Measurements from ENCODE around the gene MRPL54.

MRPL54 gene

GRCh38 chr19:3785938-3786824 is 23.7 kb downstream of the MRPL54 start, which contains the start of gene MATK:
Gene MATK (minus strand): TSS chr19:3786381. CDS start chr19:3785135, 1,246 bp downstream.
- DNase-seq, result peak; percentile 60

- DNase-seq, result no peak
Measured at GRCh38 chr19:3788996-3789778, 26.7 kb downstream of the MRPL54 start.

- no peak for DNase-seq
Measured at GRCh38 chr19:3790209-3790734, 27.8 kb downstream of the MRPL54 start.

GRCh38 chr19:3790941-3791340 is 28.5 kb downstream of the MRPL54 start:
- DNase-seq, result no peak

GRCh38 chr19:3792114-3792513 is 29.6 kb downstream of the MRPL54 start:
- DNase-seq, result no peak

GRCh38 chr19:3793799-3794198 is 31.3 kb downstream of the MRPL54 start:
- DNase-seq, result no peak

- no peak for DNase-seq
Measured at GRCh38 chr19:3796358-3796757, 33.9 kb downstream of the MRPL54 start.

GRCh38 chr19:3798137-3798536 is 35.7 kb downstream of the MRPL54 start:
- no peak for DNase-seq

GRCh38 chr19:3800996-3801395 is 38.5 kb downstream of the MRPL54 start:
- no peak for DNase-seq

- peak; percentile 68 for DNase-seq
Measured at GRCh38 chr19:3801412-3802096, 39.1 kb downstream of the MRPL54 start.

- DNase-seq, result no peak
Measured at GRCh38 chr19:3803114-3803888, 40.8 kb downstream of the MRPL54 start.

GRCh38 chr19:3803986-3804385 is 41.5 kb downstream of the MRPL54 start:
- DNase-seq, result no peak

GRCh38 chr19:3804429-3804828 is 41.9 kb downstream of the MRPL54 start:
- no peak for DNase-seq

GRCh38 chr19:3805859-3806258 is 43.4 kb downstream of the MRPL54 start:
- DNase-seq, result no peak

GRCh38 chr19:3807131-3807480 is 44.6 kb downstream of the MRPL54 start:
- DNase-seq, result no peak

- no peak for DNase-seq
Measured at GRCh38 chr19:3807574-3808354, 45.3 kb downstream of the MRPL54 start.

- no peak for DNase-seq
Measured at GRCh38 chr19:3808420-3809143, 46.1 kb downstream of the MRPL54 start.

GRCh38 chr19:3809881-3810707 is 47.6 kb downstream of the MRPL54 start:
- no peak for DNase-seq

- DNase-seq, result no peak
Measured at GRCh38 chr19:3810708-3811355, 48.4 kb downstream of the MRPL54 start.

All from NCI-H69 (cell line).